Nephron progenitor cell (in vitro differentiated cells): ENCODE data around the gene NT5C1B.

Experiments
- DNase-seq: peaks from one replicate; pipeline ENCODE4 v3.0.0; 2021
- H3K27ac Mint-ChIP-seq: 2 replicates; pipeline ENCODE4 v1.8.0; 2021; ENCODE audit warnings: mild to moderate bottlenecking, moderate library complexity, mixed read lengths
- H3K27me3 Mint-ChIP-seq: 2 replicates; pipeline ENCODE4 v1.8.0; 2021; ENCODE audit warnings: mild to moderate bottlenecking, low read depth, mixed read lengths; ENCODE audit not compliant: poor library complexity
- H3K36me3 Mint-ChIP-seq: 2 replicates; pipeline ENCODE4 v1.8.0; 2021; ENCODE audit warnings: low read depth, mixed read lengths
- H3K4me1 Mint-ChIP-seq: 2 replicates; pipeline ENCODE4 v1.8.0; 2021; ENCODE audit warnings: mixed read lengths
- H3K4me3 Mint-ChIP-seq: 2 replicates; pipeline ENCODE4 v1.8.0; 2021; ENCODE audit warnings: mild to moderate bottlenecking, moderate library complexity, mixed read lengths
- H3K9me3 Mint-ChIP-seq: 2 replicates; pipeline ENCODE4 v1.8.0; 2021; ENCODE audit warnings: mild to moderate bottlenecking, moderate library complexity, mixed read lengths
- TF ChIP-seq, protein P1 (sequence below): fragments of 200-600 bp; sonication (generic); IDR thresholded peaks from 2 replicates; pipeline ENCODE4 v1.5.0; 2021; ENCODE audit warnings: antibody characterized with exemption

NT5C1B gene

DNA sequence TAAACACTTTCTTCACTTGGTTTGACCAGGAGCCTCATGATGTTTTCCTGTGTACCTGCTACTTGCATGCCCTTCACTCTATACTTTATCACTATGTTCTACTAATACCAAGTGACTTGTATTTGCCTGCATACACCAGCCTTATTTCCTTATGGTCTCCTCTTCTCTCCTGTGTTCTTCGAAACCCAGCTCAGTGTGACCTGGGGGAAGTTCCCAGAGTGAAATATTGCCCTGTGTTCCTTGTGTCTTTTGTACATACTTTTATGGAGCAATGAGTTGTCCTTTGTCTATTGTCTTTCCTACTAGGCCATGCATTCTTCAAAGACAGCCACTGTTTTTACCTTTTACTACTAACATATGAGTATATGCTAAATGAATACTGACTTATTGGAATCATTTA is 567 bp downstream of the NT5C1B start:
- TF ChIP-seq, protein P1, sequence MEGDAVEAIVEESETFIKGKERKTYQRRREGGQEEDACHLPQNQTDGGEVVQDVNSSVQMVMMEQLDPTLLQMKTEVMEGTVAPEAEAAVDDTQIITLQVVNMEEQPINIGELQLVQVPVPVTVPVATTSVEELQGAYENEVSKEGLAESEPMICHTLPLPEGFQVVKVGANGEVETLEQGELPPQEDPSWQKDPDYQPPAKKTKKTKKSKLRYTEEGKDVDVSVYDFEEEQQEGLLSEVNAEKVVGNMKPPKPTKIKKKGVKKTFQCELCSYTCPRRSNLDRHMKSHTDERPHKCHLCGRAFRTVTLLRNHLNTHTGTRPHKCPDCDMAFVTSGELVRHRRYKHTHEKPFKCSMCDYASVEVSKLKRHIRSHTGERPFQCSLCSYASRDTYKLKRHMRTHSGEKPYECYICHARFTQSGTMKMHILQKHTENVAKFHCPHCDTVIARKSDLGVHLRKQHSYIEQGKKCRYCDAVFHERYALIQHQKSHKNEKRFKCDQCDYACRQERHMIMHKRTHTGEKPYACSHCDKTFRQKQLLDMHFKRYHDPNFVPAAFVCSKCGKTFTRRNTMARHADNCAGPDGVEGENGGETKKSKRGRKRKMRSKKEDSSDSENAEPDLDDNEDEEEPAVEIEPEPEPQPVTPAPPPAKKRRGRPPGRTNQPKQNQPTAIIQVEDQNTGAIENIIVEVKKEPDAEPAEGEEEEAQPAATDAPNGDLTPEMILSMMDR: no peak
- H3K36me3 Mint-ChIP-seq: peaks cover 30% of the 10 kb centered on the region
- peaks cover 30% of the 10 kb centered on the region for H3K9me3 Mint-ChIP-seq
- H3K4me3 Mint-ChIP-seq: no peak overlapping the region
- no peak overlapping the region for H3K27ac Mint-ChIP-seq
- DNase-seq: no peak
- H3K4me1 Mint-ChIP-seq: no peaks in the 10 kb centered on the region
- no peaks in the 10 kb centered on the region for H3K27me3 Mint-ChIP-seq

GRCh38 chr2:18588049-18588448 is 1.3 kb downstream of the NT5C1B start:
- no peaks in the 10 kb centered on the region for H3K4me1 Mint-ChIP-seq
- no peak overlapping the region for H3K27ac Mint-ChIP-seq
- H3K9me3 Mint-ChIP-seq: peaks cover 35% of the 10 kb centered on the region
- H3K4me3 Mint-ChIP-seq: no peak overlapping the region
- no peak for DNase-seq
- no peaks in the 10 kb centered on the region for H3K27me3 Mint-ChIP-seq
- TF ChIP-seq, protein P1: no peak
- peaks cover 36% of the 10 kb centered on the region for H3K36me3 Mint-ChIP-seq

DNA sequence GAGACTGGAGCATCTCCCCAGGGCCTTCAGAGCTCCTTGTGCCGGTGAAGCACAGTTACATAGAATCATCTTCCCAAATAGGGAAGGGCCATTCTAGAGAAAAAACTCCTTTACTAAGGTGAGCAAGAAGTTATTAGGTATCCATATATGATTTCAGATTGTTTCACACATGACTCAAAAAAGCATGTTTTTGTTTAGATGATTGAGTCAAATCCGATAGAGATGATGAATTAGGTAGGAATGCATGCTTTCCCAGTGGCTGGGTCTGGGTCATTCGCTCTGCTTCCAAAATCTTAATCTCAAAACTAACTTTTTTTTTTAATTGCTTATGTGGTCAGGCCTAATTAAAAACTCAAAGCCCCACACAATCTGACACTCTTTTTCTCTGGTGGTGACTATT is 3.8 kb downstream of the NT5C1B start:
- no peaks in the 10 kb centered on the region for H3K27me3 Mint-ChIP-seq
- TF ChIP-seq, protein P1: no peak
- no peak overlapping the region for H3K4me3 Mint-ChIP-seq
- DNase-seq: no peak
- H3K27ac Mint-ChIP-seq: no peak overlapping the region
- H3K36me3 Mint-ChIP-seq: peaks cover 36% of the 10 kb centered on the region
- H3K9me3 Mint-ChIP-seq: peaks cover 38% of the 10 kb centered on the region
- no peaks in the 10 kb centered on the region for H3K4me1 Mint-ChIP-seq

DNA sequence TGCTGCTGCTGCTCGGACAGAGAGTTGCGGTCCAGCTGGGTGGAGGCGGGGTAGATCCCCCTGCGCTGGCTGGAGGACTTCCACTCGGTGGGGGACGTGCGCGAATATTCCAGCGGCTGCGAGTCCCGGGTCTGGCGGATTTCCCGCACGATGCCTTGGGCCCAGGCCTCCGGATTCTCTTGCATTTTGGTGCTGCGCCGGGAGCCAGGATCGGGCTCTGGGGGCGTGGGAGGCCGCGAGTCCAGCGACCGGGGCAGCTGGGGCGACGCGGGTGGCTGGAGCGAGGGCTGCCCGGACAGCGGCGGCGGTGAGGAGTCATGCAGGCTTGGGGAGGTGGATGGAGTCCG is 4.8 kb downstream of the NT5C1B start:
- TF ChIP-seq, protein P1: no peak

GRCh38 chr2:18583905-18584607 is 5.3 kb downstream of the NT5C1B start:
- DNase-seq: no peak
- Mint-ChIP-seq H3K4me3 (no peak overlapping the region), H3K36me3 (peaks cover 38% of the 10 kb centered on the region), H3K27ac (no peak overlapping the region), H3K9me3 (peaks cover 52% of the 10 kb centered on the region), H3K4me1 (no peaks in the 10 kb centered on the region), H3K27me3 (peaks cover 6% of the 10 kb centered on the region)
- TF ChIP-seq, protein P1: no peak

More for the DNA sequence above, 4.8 kb downstream of the NT5C1B start:
- H3K9me3 Mint-ChIP-seq: peaks cover 47% of the 10 kb centered on the region
- DNase-seq: no peak
- no peaks in the 10 kb centered on the region for H3K4me1 Mint-ChIP-seq
- peaks cover 36% of the 10 kb centered on the region for H3K36me3 Mint-ChIP-seq
- no peak overlapping the region for H3K4me3 Mint-ChIP-seq
- H3K27me3 Mint-ChIP-seq: peaks cover 6% of the 10 kb centered on the region
- H3K27ac Mint-ChIP-seq: no peak overlapping the region

DNA sequence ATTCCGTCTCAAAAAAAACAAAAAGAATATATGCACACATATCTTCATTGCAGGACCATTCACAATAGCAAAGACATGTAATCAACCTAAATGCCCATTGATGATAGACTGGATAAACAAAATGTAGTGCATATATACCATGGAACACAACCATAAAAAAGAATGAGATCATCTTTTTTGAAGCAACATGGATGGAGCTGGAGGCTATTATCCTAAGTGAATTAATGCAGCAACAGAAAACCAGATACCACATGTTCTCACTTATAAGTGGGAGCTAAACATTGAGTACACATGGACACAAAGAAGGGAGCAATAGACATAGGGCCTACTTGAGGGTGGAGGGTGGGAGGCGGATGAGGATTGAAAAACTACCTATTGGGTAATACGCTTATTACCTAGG is 8.8 kb downstream of the NT5C1B start:
- no peak for DNase-seq
- H3K27ac Mint-ChIP-seq: no peak overlapping the region
- peaks cover 54% of the 10 kb centered on the region for H3K9me3 Mint-ChIP-seq
- peaks cover 39% of the 10 kb centered on the region for H3K36me3 Mint-ChIP-seq
- TF ChIP-seq, protein P1: no peak
- no peak overlapping the region for H3K4me3 Mint-ChIP-seq
- H3K4me1 Mint-ChIP-seq: no peaks in the 10 kb centered on the region
- peaks cover 6% of the 10 kb centered on the region for H3K27me3 Mint-ChIP-seq
